Stimulated activated CD8-positive, alpha-beta memory T cell treated with anti-CD3 and anti-CD28 coated beads, Interleukin-12 subunit alpha, Interleukin-12 subunit beta, amount 100 ng/mL, for 24 hours (primary cell): ENCODE measurements around the gene GET3.
"Not testable (repeated sequence)": the region's sequence is repeated elsewhere in the genome, so short reads cannot be mapped to it uniquely, and the experiment has no call there.

Source experiments
- DNase-seq: peaks from one replicate; pipeline ENCODE4 v3.0.0-alpha.2; 2020; ENCODE audit errors: extremely low read depth

The GET3 gene

DNA sequence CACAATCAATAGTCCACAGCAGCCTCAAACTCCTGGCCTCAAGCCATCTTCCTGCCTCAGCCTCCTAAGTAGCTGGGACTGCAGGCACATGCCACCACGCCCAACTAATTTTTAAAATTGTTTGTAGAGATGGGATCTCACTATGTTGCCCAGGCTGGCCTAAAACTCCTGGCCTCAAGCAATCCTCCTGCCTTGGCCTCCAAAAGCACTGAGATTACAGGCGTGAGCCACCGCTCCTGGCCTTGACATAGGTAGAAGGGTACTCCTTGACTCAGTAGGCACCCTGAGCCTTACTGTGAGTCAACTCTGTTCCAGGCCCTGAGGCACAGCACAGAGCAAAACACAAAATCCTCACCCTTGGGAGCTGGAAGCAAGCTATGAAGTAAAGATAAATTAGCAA, 21.4 kb upstream of the GET3 start:
- DNase-seq: no peak

DNA sequence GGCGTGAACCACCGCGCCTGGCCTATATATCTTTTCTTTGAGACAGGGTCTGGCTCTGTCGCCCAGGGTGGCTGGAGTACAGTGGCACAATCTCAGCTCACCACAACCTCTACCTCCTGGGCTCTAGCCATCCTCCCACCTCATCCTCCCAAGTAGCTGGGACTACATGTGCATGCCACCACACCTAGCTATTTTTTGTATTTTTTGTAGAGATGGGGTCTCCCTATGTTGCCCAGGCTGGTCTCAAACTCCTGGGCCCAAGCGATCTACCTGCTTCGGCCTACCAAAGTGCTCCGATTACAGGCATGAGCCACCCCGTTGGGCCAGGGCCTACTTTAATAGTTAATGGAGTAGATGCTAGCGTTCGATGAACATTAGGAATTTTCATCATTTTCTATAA, 17.0 kb upstream of the GET3 start:
- no peak for DNase-seq

DNA sequence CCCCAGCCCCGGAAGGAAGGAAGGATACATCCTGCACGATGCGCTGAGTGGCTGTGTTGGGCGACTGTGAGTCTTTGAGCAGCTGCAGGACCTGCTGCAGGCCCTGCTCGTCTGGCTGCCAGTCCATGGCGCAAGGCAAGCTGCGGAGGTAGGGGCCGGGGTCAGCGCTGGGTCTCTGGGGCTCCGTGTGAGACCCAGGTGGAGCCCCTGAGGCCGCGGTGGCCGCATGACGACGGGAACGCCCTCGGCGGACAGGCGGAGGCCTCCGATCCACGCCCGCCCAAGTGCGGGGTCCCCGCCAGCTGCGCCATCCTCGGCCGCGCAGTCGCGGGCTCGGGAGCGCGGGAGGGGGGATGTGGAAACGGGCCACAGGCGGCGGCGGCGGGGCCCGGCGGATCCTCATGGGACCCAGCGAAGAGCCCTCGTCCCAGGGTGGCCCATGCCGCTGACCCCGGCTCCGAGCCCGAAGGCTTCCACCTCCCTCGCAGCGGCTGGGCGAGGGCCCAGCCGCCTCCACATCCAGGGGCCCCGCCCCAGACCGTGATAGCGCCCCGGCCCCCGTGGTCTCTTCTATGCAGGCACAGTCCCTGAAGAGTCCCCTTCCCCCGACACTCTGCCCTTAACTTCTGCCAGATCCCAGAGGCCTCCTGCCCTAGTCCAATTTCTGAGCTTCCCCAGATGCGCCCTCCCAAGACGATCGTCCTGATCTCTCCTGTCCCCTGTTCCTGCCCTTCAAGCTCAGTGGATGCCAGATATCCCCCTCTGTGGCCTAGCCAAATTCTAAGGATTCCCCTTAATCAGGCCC, 16.2 kb upstream of the GET3 start:
- DNase-seq: no peak

DNA sequence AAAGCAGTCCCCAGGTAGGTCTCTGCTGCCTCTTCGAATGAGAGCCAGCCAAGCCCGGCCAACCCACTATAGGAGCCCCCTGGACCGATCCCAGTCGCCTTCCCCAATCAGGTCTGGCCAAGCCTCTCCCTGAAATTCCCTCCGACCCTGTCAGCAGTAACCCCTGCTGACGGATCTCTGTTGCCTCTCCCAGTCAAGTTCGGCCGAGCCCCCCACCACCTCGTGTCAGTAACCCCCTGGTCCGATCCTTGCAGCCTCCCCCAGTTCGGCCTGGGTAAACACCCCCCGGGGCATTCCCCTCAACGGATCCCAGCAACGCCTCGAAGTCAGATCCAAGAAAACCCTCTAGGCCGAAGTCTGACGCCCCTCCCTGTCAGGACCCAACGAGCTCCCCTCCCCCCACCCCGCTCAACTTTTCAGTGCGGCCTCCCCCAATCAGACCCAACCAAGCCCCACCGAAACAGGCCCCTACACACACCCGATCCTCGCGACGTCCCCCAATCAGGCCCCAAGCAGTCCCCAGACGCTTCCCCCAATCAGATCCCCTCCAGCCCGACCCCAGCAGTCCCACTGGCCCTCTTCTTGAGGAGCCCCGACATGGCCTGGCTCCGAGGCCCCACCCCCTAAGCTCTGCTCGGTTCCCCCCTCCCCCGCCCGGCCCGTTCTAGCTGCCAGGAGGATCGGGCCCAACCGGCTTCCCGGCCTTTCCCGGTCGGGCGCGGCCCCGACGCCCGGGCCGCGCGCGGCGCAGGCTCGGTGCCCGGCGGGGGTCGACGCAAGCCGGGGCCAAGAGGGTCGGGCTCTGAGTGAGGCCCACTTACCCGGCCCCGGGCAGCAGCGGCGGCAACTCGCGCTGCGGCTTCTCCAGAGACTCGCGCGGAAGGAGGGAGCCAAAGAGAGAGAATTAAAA, 15.4 kb upstream of the GET3 start:
- no peak for DNase-seq

DNA sequence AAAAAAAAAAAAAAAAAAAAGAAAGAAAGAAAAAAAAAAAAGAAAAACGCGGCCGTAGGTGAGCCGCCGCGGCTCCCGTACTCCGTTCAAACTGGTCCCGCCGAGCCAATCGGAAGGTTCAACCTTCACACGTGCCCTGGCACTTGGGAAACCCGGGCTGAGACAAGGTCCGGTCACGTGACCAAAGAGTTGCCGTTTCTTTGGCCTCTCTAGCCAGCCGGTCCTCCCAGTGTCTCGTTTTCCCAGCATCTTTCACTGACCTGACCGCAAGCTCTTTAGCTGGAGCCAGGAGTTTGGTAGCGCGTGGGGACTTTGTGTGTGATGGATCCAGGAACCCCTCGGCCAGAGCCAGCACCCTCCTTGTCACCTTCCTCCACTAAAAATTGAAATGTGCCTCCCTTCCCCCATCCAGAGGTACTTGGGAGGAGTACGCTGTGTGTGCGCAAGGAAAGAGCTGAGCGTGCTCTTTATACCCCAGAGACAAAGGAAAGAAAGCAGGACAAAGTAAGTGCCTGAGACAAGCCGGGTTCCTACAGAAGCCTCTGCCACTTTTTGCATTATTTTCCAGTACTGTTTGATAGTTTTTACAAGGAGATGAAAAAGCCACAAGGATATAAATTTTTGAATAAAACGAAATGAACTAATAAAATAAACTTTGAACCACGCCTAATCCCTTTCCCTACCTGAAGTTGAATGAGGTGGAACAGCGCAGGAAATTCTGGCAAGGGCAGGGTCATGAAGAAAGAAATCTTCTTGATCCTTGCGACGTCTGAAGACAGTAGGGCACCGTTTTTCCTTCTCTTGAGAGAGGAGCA, 14.5 kb upstream of the GET3 start:
- peak; percentile 84 for DNase-seq

DNA sequence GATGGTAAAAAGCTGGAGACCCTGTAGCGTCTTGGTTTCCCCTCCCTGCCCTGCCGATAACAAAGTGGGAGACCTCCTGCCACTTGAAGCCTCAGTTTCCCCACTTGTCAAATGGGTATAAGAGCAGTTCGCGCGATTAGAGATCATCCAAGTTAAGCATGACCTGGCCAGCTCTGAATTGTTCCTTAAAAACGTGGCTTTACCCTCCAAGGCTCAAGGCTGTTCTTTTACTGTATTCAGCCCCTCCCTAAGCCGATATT, 14.0 kb upstream of the GET3 start:
- DNase-seq: no peak

DNA sequence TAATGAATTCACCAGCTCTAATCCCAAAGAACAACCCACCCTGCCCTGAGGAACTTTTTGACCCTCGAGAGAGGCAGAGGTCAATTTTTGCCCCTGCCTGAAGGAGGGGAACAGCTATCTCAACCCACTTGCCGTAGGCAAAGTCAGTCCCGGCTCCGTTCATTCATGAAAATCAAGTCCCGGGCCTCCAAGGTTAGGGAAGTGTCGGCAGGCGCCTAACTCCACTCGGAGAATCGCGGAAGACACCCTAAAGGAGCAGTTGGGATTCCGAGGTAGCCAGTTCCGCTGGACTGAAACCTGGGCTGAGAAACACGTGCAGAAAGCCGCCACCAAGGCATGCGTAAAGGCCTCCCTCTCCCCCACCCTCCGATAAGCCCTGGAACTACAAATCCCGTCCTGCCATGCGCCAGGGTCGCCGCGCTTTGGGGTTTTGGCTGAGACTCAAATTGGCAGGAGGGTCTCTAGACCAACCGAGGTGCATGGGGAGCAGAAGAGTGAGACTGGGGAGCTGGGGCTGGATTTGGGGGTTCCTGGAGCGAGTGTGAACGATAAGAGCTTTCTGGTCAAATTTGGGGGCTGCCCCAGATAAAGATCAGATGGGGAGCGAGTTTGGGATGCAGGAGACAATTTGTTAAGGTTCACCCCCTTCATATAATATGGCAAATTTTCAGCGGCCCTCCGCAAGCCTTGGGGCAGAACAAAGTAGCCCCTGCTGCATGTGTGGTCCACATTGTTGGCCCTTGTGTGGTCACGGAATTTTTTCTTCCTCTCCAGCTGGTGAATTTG, 13.5 kb upstream of the GET3 start, which contains the start of gene TNPO2:
Gene TNPO2 (minus strand): TSS at position 292 of the 786 bp plus-strand sequence. CDS start 2,955 bp downstream, outside the sequence.
- no peak for DNase-seq

DNA sequence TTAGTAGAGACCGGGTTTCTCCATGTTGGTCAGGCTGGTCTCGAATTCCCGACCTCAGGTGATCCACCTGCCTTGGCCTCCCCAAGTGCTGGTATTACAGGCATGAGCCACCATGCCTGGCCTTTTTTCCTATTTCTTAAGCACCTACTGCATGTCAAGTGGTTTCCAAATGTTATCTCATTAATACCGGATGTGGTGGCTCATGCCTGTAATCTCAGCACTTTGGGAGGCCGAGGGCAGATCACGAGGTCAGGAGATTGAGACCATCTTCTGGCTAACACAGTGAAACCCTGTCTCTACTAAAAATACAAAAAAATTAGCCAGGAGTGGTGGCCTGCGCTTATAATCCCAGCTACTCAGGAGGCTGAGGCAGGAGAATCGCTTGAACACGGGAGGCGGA, 11.7 kb upstream of the GET3 start:
- DNase-seq: not testable (repeated sequence)

DNA sequence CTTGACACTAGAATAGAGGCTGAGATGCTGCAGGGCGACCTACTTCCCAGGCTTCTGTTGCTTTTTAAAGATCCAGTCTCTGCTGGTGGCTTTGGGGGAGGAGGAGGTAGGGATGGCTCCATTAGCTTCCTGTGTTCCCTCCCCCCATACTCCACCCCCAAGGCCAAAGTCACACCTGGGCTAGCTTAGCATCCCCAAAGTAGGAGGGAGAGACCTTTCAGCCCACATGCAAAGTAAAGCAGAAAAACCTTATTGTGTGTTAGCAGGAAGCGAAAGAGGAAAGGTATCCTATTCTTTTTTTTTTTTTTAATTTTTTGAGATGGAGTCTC, 10.3 kb upstream of the GET3 start:
- no peak for DNase-seq

DNA sequence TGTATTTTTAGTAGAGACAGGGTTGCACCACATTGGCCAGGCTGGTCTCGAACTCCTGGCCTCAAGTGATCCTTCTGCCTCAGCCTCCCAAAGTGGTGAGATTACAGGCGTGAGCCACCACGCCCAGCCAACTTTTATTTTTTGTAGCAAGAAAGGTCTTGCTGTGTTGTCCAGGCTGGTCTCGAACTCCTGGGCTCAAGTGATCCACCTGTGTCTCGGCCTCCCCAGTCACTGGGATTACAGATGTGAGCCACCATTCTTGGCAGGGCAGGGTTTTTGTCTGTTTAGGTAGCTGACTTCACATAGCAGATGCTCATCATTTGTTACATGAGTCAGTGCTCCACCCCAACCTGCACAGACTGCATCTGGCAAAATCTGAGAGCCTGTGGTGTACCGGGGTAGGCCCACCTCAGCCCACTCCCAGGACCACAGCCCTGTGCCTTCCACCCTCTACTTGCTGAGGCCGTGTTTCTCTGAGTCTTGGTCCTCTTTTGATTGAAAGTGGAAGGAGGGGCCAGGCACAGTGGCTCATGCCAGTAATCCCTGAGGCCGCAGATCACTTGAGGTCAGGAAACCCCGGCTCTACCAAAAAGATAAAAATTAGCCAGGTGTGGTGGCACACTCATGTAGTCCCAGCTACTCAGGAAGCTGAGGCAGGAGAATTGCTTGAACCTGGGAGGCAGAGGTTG, 9.4 kb upstream of the GET3 start:
- no peak for DNase-seq

DNA sequence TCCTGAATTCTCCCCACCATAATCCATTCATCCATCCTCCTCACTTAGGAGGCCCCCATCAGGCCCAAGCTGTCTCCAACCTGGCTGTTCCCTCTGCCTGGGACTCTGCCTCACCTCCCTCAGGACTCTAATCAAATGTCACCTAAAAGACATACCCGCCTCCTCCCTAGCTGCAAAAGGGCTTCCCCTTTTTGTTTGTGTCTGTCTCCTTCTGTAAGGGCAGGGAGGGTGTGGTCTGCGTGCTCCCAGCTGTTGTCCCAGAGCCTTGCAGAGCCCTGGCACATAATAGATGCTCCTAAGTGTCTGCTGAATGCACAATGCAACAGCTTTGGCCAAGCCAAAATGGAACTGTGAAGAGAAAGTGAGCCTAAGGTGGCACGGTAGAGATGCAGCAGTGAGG, 7.2 kb upstream of the GET3 start:
- no peak for DNase-seq

DNA sequence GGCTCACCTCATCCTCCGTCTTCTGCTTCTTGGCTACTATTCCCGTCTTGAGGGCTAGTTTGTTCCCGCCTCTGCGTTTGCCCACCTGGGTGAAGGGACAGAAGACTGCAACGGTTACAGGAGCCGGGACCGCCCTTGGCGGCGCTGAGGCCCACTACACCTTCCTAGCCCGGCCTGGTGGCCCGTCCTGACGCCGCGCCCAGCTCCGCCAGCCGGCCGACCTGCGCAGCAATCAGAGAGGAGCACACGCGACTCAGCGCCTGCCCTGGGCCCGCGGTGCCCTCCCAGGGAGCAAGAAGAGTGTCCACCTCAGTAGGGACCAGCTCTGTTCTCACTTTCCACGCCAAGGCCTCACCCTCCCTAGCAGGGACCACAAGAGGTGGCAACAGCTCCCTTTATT, 6.0 kb upstream of the GET3 start:
- DNase-seq: no peak

DNA sequence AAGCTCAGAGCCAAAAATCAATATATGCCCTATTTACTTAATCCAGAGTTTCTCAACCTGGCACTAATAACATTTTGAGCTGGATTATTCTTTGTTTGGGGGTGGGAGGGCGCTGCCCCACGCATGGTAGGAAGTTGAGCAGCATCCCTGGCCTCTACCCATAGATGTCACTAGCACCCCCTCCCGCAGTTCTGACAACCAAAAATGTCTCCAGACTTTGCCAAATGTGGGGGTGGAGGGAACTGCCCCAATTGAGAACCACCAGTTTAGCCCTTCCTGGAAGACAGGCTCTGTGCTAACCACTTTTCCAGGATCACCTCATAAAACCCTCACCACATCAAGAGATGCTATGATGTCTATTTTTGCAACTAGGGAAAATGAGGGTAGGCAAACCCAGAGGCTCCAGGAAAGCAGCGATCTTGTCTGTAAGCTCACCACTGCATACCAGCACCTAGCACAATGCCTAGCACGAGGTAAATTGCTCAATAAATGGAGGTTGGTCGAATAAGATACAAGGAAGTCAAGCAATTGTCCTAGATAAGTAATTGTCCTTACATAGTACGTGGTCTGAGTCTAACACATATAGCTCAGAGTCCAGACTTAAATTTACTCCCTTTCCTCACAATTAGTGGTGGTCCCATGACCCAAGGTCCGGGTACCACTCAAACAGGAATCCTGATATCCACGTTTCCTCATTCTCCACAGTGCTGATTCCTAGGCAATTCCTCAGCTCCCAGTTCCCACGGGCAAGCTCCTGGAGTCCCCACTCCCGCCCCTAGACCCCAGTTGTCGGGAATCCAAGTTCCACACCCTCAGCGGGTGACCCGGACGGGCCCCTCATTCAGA, 3.7 kb upstream of the GET3 start:
- no peak for DNase-seq

DNA sequence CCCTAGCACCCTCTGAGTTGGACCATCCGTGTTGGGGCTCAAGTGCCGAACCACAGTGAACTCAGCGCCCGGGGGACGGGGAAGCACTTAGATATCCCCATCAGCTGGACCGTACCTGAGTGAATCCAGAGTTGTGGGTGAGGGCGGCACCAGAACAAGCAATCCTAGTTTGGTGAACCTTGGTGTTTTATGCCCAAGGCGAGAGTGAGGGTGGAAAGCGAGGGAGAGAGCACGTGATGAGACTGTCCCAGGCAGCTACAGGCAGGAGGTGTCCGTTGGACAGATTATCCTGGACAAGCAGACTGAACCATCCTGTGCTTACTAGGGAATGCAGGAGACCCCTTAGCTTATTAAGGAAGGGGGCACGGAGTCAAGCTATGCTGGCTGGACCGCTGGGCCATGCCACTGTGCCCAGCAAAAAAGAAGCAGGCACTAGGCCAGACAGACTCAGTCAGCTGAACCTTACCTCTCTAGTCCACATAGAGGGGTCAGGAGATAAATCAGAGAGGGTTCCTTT, 596 bp downstream of the GET3 start:
- DNase-seq: no peak

DNA sequence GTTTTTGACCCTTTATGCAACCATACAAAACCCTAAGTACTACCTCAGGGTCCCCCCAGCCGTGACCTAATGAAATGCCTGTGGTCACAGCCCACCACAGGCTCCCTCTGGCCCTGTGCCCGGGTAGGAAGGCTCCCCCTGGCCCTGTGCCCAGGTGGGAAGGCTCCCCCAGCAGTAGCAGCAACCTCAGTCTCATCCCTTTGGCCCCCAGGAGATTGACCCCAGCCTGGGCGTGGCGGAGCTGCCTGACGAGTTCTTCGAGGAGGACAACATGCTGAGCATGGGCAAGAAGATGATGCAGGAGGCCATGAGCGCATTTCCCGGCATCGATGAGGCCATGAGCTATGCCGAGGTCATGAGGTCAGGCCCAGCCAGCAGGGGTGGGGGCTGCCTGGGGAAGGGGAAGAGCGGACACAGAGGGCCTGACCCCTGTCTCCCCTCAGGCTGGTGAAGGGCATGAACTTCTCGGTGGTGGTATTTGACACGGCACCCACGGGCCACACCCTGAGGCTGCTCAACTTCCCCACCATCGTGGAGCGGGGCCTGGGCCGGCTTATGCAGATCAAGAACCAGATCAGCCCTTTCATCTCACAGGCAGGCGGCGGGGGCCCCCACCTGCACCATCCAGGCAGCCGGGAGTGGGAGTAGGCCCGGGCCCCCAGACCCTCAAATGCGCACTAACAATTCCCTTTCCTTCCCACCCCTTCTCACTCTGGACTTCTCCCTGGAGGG, 8.0 kb downstream of the GET3 start:
- DNase-seq: no peak

DNA sequence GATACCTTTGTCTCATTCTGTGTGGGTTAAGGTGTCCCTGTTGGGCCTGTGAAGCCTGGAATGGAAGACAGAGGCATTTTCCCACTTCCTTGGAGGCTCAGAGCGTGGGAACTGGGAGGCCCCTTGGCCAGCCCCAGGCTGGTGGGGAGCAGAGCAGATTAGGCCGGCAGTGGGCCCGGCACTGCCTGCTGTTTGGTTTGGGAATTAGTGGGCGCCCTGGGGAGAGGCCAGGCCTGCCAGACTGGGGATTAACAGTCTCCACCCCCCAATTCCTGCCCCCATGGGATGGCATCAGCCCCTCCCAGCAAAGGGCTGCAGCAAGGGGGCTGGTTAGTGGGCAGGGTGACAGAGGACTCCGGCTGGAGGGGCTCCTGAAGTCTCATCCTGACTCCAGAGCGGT, 11.2 kb downstream of the GET3 start:
- no peak for DNase-seq

DNA sequence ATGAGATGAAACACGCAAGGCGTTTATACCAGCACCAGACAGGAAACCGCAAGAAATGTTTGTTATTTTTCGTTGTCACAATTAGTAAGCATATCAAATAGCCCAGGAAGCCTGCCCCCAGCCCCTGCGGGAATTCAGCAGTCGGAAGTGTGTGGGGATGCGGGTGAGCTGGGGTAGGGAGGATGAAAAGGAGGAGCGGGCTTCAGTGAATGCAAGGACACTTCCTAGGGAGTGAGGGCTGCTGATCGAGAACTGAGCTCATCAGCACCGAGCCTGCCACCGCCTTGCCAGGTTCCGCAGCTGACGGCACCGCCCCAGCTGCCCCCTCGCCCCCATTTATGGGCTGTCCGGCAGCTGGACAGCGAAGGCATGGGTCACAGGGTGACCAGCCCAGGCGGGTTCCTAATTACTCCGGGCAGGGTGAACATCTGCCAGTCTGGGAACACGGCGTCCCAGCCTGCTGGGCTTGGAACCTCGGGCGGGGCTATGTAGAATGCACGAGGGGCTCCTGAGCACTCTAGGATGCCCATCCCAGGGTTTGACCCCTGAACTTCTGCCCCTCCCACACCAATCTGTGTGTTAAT, 12.7 kb downstream of the GET3 start:
- DNase-seq: no peak

DNA sequence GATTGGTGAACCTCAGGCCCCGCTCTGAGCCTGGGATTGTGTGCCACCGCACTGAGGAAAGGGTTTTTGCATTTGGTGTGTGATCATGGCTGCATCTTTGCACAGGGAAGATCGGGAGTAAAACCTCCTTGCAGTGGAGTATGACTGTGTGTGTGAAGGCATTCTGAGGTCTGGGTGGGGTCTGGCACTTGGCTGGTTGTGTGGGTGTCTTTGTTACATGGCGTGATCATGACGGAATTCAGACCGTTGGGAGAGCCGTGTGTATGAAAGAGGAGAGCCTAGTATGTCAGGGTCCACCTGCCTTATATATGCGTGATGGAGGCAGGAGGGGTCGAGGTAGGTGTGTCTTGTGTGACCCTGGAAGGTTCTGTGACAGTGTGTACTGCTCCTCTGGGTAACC, 13.6 kb downstream of the GET3 start:
- DNase-seq: no peak

DNA sequence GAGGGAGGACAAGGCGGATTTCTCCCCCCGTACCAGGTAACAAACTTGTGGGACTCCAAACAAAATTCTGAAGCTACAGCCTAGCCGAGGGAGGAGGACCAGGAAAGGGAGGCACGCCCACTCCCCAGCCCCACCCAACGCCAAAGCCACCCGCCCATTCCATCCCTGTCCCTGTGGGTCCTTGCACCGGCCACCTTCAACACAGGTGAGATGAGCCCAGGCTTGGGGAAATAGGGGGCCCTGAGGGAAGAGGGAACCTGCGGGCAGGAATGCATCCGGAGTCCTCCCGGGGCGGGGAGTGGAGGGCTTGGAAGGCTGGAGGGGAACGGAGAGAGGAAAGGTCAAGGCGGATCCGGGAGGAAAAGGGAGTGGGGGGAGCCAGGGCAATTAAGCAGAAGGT, 14.3 kb downstream of the GET3 start, which contains the start of gene BEST2:
Gene BEST2 (plus strand): TSS at position 157 of the 400 bp plus-strand sequence. CDS start 802 bp downstream, outside the sequence.
- no peak for DNase-seq
